K562 (cell line): ENCODE results near the gene AKAP7. TPM values are rescaled to one million over a fixed set of nuclear protein-coding genes. Genes with fewer than 3 reads are reported as not detected.
A peak's percentile ranks its signal among the peaks of the same experiment; 100 is the strongest.

Experiments
- BRF2 ChIP-seq: IDR thresholded peaks from 3 replicates; pipeline ENCODE4 v1.6.1; 2011; ENCODE audit warnings: borderline replicate concordance, mild to moderate bottlenecking; ENCODE audit not compliant: insufficient read length, insufficient read depth
- CBX2 ChIP-seq: fragments of 200-600 bp; sonication (generic); IDR thresholded peaks from one replicate; pipeline ENCODE4 v1.6.1; 2012; ENCODE audit warnings: mild to moderate bottlenecking, low read length, inconsistent platforms; ENCODE audit not compliant: insufficient read depth, poor library complexity, severe bottlenecking
- CREB1 ChIP-seq, 2 experiments: sonication (generic) in 1 of 2; formaldehyde crosslinking in 1 of 2; IDR thresholded peaks; 2 replicates each; pipeline versions ENCODE4 v1.6.1 to v1.8.0; 2012 to 2022; ENCODE audit warnings: inconsistent platforms in 1 of 2, mild to moderate bottlenecking in 1 of 2, missing genetic modification reagents in 1 of 2, moderate library complexity in 1 of 2
- CREM ChIP-seq: IDR thresholded peaks from 2 replicates; pipeline ENCODE4 v1.6.1; 2014; ENCODE audit warnings: antibody characterized with exemption, low read depth
- DDX20 ChIP-seq: fragments of 450-650 bp; IDR thresholded peaks from 2 replicates; pipeline ENCODE4 v1.6.1; 2016; ENCODE audit warnings: missing genetic modification characterization, low read depth, mild to moderate bottlenecking, missing compliant biosample characterization, moderate library complexity
- DNMT1 ChIP-seq: fragments of 450-650 bp; IDR thresholded peaks from 2 replicates; pipeline ENCODE4 v1.6.1; 2016; ENCODE audit warnings: antibody characterized with exemption, mild to moderate bottlenecking
- GTF2F1 ChIP-seq: IDR thresholded peaks from 2 replicates; pipeline ENCODE4 v1.6.1; 2011; ENCODE audit warnings: low read depth, low read length, improper control_type of control experiment
- HDAC2 ChIP-seq: fragments of 450-650 bp; IDR thresholded peaks from 2 replicates; pipeline ENCODE4 v1.6.1; 2016; ENCODE audit warnings: mild to moderate bottlenecking
- LCOR ChIP-seq: sonication (generic); formaldehyde crosslinking; IDR thresholded peaks from 2 replicates; pipeline ENCODE4 v1.8.0; 2022; ENCODE audit warnings: mild to moderate bottlenecking, missing genetic modification reagents
- NR2C1 ChIP-seq, 2 experiments: fragments of 450-650 bp; IDR thresholded peaks; 2 replicates each; pipeline ENCODE4 v1.6.1; 2017; ENCODE audit warnings: mild to moderate bottlenecking in 2 of 2, antibody characterized with exemption in 1 of 2, inconsistent platforms in 1 of 2, missing compliant biosample characterization in 1 of 2, missing genetic modification characterization in 1 of 2
- NRF1 ChIP-seq, 2 experiments: fragments of 450-650 bp; IDR thresholded peaks in 1 of 2; conservative IDR thresholded peaks in 1 of 2; 2 replicates each; pipeline ENCODE4 v1.6.1; 2014; ENCODE audit warnings: mild to moderate bottlenecking in 2 of 2
- REST ChIP-seq, 2 experiments: fragments of 450-650 bp; formaldehyde crosslinking in 1 of 2; IDR thresholded peaks; 2 replicates each; pipeline versions ENCODE4 v1.4.0 to v1.6.1; 2014 to 2020; ENCODE audit warnings: mild to moderate bottlenecking in 2 of 2, borderline replicate concordance in 1 of 2, low read depth in 1 of 2
- SIN3B ChIP-seq: fragments of 450-650 bp; IDR thresholded peaks from 2 replicates; pipeline ENCODE4 v1.6.1; 2017; ENCODE audit warnings: low read depth, mild to moderate bottlenecking, moderate library complexity
- ZKSCAN1 ChIP-seq: fragments of 150-350 bp; IDR thresholded peaks from 2 replicates; pipeline ENCODE4 v1.6.1; 2016; ENCODE audit warnings: low read depth, low read length
- ZNF24 ChIP-seq: fragments of 450-650 bp; IDR thresholded peaks from 2 replicates; pipeline ENCODE4 v1.6.1; 2016
- polyA plus RNA-seq, 8 experiments: library from polyadenylated mRNA; depleted of rRNA in 4 of 8; stranded (reverse) in 5 of 8; unstranded in 3 of 8; fragments of >200 nt; fragmentation: Nextera tagmentation in 2 of 8; fragmentation: Illumina TruSeq in 1 of 8; extraction: Ambion mirVana in 2 of 8; extraction: Trizol in 1 of 8; gene quantifications; 2 replicates each; pipeline versions ENCODE4 v1.2.1 to v1.2.3, GENCODE V29; 2011 to 2014; ENCODE audit warnings: inconsistent platforms in 1 of 8, missing spikeins in 1 of 8
- total RNA-seq, 7 experiments: library from RNA; depleted of rRNA in 6 of 7; stranded (reverse); fragments of >200 nt in 6 of 7; fragmentation: Illumina TruSeq in 2 of 7; extraction: Trizol in 2 of 7; gene quantifications; 2 replicates each; pipeline versions ENCODE4 v1.2.1 to v1.2.3, GENCODE V29; 2011 to 2021; ENCODE audit warnings: low replicate concordance in 1 of 7

AKAP7 gene
- total and polyA plus RNA-seq, 9 of the 15 experiments (the other 6 are each of a cell fraction or from before 2014, with no cell fraction given), result 0.82 to 2.6 (median 1.6) TPM

DNA sequence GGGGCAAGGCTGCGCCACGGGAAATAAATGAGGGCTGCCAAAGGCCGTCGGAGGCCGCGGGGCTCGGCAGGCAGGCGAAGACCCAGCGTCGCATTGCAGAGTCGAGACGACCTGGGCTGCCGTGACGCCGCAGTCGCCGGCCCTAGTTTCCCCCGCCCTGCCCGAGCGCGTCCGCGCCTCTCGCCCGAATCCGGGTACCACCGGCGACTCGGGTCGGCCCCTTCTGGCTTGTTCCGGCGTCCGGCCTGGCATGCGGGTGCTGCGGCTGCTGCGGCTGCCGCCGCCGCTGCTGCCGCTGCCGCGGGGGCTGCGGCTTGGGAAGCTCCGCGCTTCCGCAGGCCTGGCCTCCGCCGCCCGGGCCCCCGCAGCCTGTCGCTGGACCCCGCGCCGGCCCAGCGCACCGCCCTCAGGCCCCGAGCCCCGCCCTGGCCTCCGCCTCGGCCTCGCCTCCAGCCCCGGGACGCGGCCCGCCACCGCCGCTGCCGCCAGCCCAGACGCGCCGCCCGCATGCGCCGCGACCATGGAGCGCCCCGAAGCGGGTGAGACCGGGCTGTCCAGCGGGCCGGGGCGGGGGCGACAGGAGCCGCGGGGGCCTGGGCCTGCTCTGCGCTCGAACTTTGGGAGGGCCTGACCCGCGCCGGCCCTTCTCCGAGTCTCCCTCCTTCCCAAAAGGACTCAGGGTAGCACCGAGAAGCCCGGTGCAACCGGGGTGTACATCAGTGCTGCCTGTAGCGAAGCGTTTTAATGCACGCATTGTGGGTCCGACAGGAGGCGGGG is at the start of gene AKAP7 (continued):
- TF ChIP-seq REST (IDR thresholded peaks at IDR 0.05; ENCODE audit: borderline replicate concordance) (peak; percentile 52), REST (CRISPR knock-in tag; IDR thresholded peaks at IDR 0.05; ENCODE audit: low read depth) (no peak), NR2C1 (IDR thresholded peaks at IDR 0.05) (no peak), NR2C1 (tag; IDR thresholded peaks at IDR 0.05) (no peak), ZNF24 (no peak), DNMT1 (no peak), LCOR (CRISPR knock-in tag) (no peak), GTF2F1 (no peak), CREB1 (IDR thresholded peaks at IDR 0.05) (no peak), CREB1 (CRISPR knock-in tag; IDR thresholded peaks at IDR 0.05) (no peak), SIN3B (peak; percentile 14; the same call in 1 of the 2 replicates), CBX2 (no peak), CREM (peak; percentile 45; the same call in 1 of the 2 replicates), BRF2 (no peak), DDX20 (tag) (no peak), HDAC2 (no peak), NRF1 (conservative IDR thresholded peaks at IDR 0.05 in 1 of 2, IDR thresholded peaks at IDR 0.05 in 1 of 2) (peak; percentile 77 to 80), ZKSCAN1 (no peak)
